Activated naive CD4-positive, alpha-beta T cell treated with anti-CD3 and anti-CD28 coated beads, Interleukin-2, amount 10 ng/mL, durations not matched to agents 7 days and 5 days (primary cell): ENCODE results near the gene BAHD1.

Source experiments
- CTCF ChIA-PET: fragments of 350-600 bp; sonication (Branson Sonifier 250); formaldehyde crosslinking; loops from one replicate; lab custom pipeline; 2021; ENCODE audit warnings: antibody characterized with exemption; lab: Charles Lee
- DNase-seq: peaks from one replicate; pipeline ENCODE4 v3.0.0-alpha.2; 2020
- H3K27ac Mint-ChIP-seq: one replicate; pipeline ENCODE4 v1.8.0; 2021; ENCODE audit warnings: mild to moderate bottlenecking, moderate library complexity, mixed read lengths
- H3K27me3 Mint-ChIP-seq: one replicate; pipeline ENCODE4 v1.8.0; 2021; ENCODE audit warnings: mild to moderate bottlenecking, mixed read lengths
- H3K36me3 Mint-ChIP-seq: one replicate; pipeline ENCODE4 v1.8.0; 2021; ENCODE audit warnings: mixed read lengths
- H3K4me1 Mint-ChIP-seq: one replicate; pipeline ENCODE4 v1.8.0; 2021; ENCODE audit warnings: mixed read lengths
- H3K4me3 Mint-ChIP-seq: one replicate; pipeline ENCODE4 v1.8.0; 2021; ENCODE audit warnings: mild to moderate bottlenecking, moderate library complexity, mixed read lengths
- H3K9me3 Mint-ChIP-seq: one replicate; pipeline ENCODE4 v1.8.0; 2021; ENCODE audit warnings: mixed read lengths

Gene BAHD1

DNA sequence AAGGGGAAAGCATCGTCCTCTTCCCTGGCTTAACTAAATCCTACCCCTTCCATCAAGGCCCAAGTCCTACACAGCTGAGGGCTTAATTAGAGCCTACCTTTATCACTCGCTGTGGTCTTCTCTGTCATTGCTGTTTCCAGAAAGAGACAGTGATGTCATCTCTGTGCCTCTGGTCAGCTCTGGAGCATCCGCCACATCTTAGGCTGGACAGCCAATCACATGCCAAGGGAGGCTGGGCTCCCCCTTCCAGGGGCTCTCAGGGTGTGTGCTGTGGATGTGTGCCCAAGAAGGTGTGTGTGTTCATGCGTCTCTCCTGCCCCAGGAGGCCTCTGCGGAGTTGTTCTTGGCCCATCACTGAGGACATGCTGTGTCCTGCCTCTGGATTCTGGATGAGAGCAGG, 72.9 kb downstream of the BAHD1 start:
- Mint-ChIP-seq H3K9me3 (no peaks in the 10 kb centered on the region), H3K27ac (no peak overlapping the region), H3K36me3 (no peaks in the 10 kb centered on the region), H3K4me1 (peaks cover 13% of the 10 kb centered on the region), H3K4me3 (no peak overlapping the region), H3K27me3 (peaks cover 71% of the 10 kb centered on the region)
- no peak for DNase-seq
- CTCF ChIA-PET, result no interaction called here

- CTCF ChIA-PET, result no interaction called here
- Mint-ChIP-seq H3K9me3 (no peaks in the 10 kb centered on the region), H3K4me3 (no peak overlapping the region), H3K27me3 (peaks cover 48% of the 10 kb centered on the region), H3K27ac (no peak overlapping the region), H3K36me3 (no peaks in the 10 kb centered on the region), H3K4me1 (peaks cover 14% of the 10 kb centered on the region)
- DNase-seq, result no peak
These were observed 75.6 kb downstream of the BAHD1 start for GRCh38 chr15:40516322-40516721.
